ENCODE data around the gene ELMO1. TPM values are rescaled to one million over a fixed set of nuclear protein-coding genes. Genes with fewer than 3 reads are reported as not detected.

The ELMO1 gene
- total RNA-seq, 1 donor, result under 0.01 TPM

DNA sequence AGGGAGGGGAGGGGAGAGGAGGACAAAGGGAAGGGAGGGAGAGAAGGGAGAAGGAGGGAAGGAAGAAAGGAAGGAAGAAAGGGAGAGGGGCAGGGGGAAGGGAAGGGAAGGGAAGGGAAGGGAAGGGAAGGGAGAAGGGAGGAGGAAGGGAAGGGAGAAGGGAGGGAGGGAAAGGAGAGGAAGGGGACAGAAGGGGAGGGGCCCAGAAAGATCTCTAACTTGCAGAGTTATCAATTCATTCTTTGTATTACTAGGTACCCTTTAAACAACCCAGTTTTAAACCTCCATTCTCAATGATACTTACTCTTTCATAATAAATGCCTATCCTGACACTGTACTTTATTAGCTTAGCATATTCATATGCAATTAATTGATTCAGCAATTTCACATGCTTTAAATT is 192.0 kb downstream of the ELMO1 start:
- no peak overlapping the region for H3K4me3 ChIP-seq (ENCODE audit: low read depth, low read length)
- TF ChIP-seq, protein P1, sequence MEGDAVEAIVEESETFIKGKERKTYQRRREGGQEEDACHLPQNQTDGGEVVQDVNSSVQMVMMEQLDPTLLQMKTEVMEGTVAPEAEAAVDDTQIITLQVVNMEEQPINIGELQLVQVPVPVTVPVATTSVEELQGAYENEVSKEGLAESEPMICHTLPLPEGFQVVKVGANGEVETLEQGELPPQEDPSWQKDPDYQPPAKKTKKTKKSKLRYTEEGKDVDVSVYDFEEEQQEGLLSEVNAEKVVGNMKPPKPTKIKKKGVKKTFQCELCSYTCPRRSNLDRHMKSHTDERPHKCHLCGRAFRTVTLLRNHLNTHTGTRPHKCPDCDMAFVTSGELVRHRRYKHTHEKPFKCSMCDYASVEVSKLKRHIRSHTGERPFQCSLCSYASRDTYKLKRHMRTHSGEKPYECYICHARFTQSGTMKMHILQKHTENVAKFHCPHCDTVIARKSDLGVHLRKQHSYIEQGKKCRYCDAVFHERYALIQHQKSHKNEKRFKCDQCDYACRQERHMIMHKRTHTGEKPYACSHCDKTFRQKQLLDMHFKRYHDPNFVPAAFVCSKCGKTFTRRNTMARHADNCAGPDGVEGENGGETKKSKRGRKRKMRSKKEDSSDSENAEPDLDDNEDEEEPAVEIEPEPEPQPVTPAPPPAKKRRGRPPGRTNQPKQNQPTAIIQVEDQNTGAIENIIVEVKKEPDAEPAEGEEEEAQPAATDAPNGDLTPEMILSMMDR (IDR thresholded peaks at IDR 0.05; ENCODE audit: insufficient read depth, low read depth, low read length), result no peak
- DNase-seq (ENCODE audit: low read depth), result no peak

DNA sequence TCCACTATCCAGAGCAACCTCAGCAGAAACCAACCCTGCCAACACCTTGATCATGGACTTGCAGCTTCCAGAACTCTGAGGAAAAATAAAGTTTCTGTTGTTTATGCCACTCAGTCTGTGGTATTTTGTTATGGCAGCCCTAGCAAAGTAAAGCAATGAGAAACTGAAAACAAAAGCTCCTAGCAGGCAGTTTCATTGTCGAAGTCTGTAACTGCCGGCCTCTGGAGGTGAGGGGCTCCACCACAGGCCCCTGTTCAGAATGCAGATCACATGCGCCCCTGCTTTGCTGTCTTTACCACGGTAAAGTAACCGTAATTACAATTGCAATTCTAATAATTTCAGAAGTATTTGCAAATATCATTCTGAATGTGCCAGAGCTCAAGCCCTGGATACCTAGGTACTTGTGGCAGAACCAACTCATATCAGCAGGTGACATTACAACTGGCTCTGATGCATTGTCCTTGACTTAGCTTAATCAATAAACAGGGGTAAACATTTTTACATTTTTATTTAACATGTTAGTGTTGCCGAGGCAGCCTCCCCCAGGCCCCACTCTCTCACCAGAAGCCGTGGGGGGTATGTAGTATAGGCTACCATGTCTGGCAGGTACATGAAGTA is 193.2 kb downstream of the ELMO1 start:
- no peak overlapping the region for H3K4me3 ChIP-seq (ENCODE audit: low read depth, low read length)
- TF ChIP-seq, protein P1 (IDR thresholded peaks at IDR 0.05; ENCODE audit: insufficient read depth, low read depth, low read length), result no peak

DNA sequence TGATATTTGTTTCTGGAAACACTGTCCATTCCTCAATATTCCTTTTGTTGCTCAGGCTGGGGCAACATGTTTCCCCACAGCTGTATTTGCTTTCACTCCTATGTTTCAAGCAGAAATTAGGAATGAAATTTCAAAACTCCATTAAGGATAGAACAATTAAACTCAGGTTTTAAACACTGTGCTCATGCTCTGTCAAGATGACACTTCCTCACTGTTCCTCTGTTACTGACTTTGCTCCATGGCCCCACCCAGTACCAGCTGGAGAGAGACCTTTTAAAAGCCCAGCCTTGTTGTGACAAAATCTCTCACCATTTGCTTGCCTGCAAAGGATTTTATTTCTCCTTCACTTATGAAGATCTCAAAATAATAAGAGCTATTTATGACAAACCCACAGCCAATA is 197.4 kb downstream of the ELMO1 start:
- TF ChIP-seq, protein P1 (IDR thresholded peaks at IDR 0.05; ENCODE audit: insufficient read depth, low read depth, low read length), result no peak
- no peak overlapping the region for H3K4me3 ChIP-seq (ENCODE audit: low read depth, low read length)
- no peak for DNase-seq (ENCODE audit: low read depth)

More for the DNA sequence above, 193.2 kb downstream of the ELMO1 start:
- no peak for DNase-seq (ENCODE audit: low read depth)

DNA sequence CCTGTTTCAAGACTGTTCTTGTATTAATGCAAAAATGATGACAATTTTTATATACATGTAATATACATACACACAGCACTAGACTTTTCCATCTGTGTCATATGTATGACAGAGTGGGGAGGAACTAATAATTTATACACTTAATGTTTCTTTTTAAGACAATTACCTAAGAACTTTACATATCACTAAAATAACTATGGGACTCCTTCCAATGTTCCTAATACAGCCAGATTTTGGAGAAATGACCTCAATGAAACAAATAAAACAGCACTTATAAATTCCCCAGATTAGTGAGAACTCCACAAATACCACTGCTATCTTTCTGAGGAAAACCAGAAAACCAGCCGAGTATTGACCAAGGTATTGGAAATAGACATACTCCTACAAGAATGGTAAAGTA is 199.4 kb downstream of the ELMO1 start:
- DNase-seq (ENCODE audit: low read depth), result no peak
- TF ChIP-seq, protein P1 (IDR thresholded peaks at IDR 0.05; ENCODE audit: insufficient read depth, low read depth, low read length), result no peak
- H3K4me3 ChIP-seq (ENCODE audit: low read depth, low read length), result no peak overlapping the region

DNA sequence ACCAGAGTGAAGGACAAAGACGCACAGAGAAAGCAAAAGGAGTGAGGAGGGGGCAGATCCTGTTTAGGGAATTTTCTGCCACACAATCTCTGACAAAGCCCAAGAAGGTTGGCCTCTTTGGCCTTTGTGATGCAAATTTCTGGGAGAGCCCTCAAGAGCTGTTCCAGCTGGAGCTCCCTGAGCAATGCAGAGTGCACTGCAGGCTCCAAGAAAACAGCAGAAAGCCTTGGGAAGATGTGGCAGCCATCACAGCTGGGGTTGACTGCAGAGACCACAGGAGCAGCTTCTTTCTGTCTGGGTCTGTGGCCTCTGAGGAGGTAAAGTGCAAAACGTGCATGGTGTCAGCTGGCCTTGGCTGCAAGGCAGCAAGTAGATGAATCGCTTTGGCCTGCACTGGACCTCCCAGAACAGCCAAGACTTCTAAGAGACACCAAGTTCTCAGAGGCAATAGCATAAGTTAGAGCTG is 200.2 kb downstream of the ELMO1 start:
- TF ChIP-seq, protein P1 (IDR thresholded peaks at IDR 0.05; ENCODE audit: insufficient read depth, low read depth, low read length), result no peak
- DNase-seq (ENCODE audit: low read depth), result no peak
- no peak overlapping the region for H3K4me3 ChIP-seq (ENCODE audit: low read depth, low read length)

DNA sequence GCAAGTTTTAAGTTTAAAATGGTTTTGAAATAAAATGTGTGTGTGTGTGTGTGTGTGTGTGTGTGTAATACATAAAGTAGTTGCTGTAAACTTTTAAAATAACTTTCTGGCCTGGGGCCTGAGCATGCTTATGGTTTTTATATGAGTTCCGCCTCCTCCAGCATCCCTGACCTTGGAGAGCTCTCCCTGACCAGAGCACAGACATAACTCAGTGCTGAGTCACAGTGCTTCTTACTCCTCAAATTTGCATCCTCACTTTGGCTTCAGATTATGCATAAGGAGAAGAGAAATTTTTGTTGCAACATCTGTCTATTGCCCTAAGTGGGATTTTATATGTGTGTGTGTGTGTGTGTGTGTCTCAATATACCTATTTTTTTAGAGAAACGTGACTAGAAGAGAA is 200.8 kb downstream of the ELMO1 start:
- DNase-seq (ENCODE audit: low read depth), result peak; percentile 39
- TF ChIP-seq, protein P1 (IDR thresholded peaks at IDR 0.05; ENCODE audit: insufficient read depth, low read depth, low read length), result no peak

DNA sequence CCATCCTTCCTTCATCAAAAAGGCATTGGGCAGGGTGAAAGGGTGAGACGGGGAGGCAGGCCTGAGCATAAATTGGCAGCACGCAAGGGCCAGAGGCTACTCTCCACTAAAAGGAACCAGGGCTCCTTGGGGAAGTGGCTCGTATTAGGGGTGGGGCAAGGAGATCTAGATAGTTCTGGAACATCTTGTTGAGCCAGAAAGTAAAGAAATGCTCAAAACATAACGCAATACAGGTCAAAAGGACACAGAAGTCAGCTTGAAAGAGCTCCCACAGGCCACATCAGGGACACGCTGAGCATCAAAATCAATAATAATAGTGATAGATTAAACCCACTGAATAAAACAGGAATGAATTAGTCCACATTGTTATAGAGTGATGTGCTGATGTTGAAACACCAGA is 203.1 kb downstream of the ELMO1 start:
- TF ChIP-seq, protein P1 (IDR thresholded peaks at IDR 0.05; ENCODE audit: insufficient read depth, low read depth, low read length), result no peak
- no peak for DNase-seq (ENCODE audit: low read depth)
- no peak overlapping the region for H3K4me3 ChIP-seq (ENCODE audit: low read depth, low read length)

More for the DNA sequence above, 200.8 kb downstream of the ELMO1 start:
- no peak overlapping the region for H3K4me3 ChIP-seq (ENCODE audit: low read depth, low read length)

Measured in fibroblast of villous mesenchyme (primary cell).